ENCODE data around the gene AGBL1. TPM values are rescaled to one million over a fixed set of nuclear protein-coding genes. Genes with fewer than 3 reads are reported as not detected.

The AGBL1 gene
- total and polyA plus RNA-seq, 11 donors = under 0.01 to 0.08 (median 0.02) TPM; not detected in 8

- Histone ChIP-seq H3K27me3 (no peaks in the 10 kb centered on the region), H3K9me3 (no peaks in the 10 kb centered on the region), H3K27ac (peak overlapping the region in 3 of 12 donors; percentile 4 to 43 (median 9)), H3K4me3 (no peak overlapping the region), H3K36me3 (no peaks in the 10 kb centered on the region), H3K4me1 (peaks cover 0 to 7% (median 0%) of the 10 kb centered on the region in 12 donors)
- 56 to 75% (median 63%) methylated on average over 5 of the region's 5 CpGs for WGBS, 4 donors
- no peak for DNase-seq
- intact Hi-C loops (cut with DNase I) = no loop called here
- peak; percentile 80 to 96 (median 86) for ATAC-seq
- TF ChIP-seq CTCF (IDR thresholded peaks at IDR 0.05) (no peak), POLR2A (IDR thresholded peaks at IDR 0.05) (no peak)
Observed at GRCh38 chr15:86759800-86760523, 680.3 kb downstream of the AGBL1 start.

- H3K27me3 ChIP-seq = no peaks in the 10 kb centered on the region
- TF ChIP-seq CTCF (IDR thresholded peaks at IDR 0.05) (no peak), POLR2A (IDR thresholded peaks at IDR 0.05) (no peak)
- H3K36me3 ChIP-seq = no peaks in the 10 kb centered on the region
- H3K4me3 ChIP-seq = no peak overlapping the region
- intact Hi-C loops (cut with DNase I) = no loop called here
- peaks cover 0 to 7% (median 0%) of the 10 kb centered on the region in 12 donors for H3K4me1 ChIP-seq
- WGBS, 4 donors = 62 to 72% (median 67%) methylated on average over 2 of the region's 2 CpGs
- no peaks in the 10 kb centered on the region for H3K9me3 ChIP-seq
- DNase-seq (no peak), ATAC-seq (no peak)
- H3K27ac ChIP-seq = no peak overlapping the region
Observed at GRCh38 chr15:86762874-86763273, 683.2 kb downstream of the AGBL1 start.

GRCh38 chr15:86764021-86764420 lies 684.4 kb downstream of the AGBL1 start:
- H3K9me3 ChIP-seq = no peaks in the 10 kb centered on the region
- H3K27me3 ChIP-seq = no peaks in the 10 kb centered on the region
- no peaks in the 10 kb centered on the region for H3K36me3 ChIP-seq
- peaks cover 0 to 7% (median 0%) of the 10 kb centered on the region in 12 donors for H3K4me1 ChIP-seq
- ATAC-seq (no peak), DNase-seq (no peak)
- H3K4me3 ChIP-seq = no peak overlapping the region
- no peak for TF ChIP-seq CTCF (IDR thresholded peaks at IDR 0.05)
- no peak overlapping the region for H3K27ac ChIP-seq
- WGBS, 4 donors = 44 to 50% (median 48%) methylated on average over 3 of the region's 3 CpGs
- intact Hi-C loops (cut with DNase I) = no loop called here

GRCh38 chr15:86765281-86765680 lies 685.6 kb downstream of the AGBL1 start:
- Histone ChIP-seq H3K4me1 (no peaks in the 10 kb centered on the region), H3K27me3 (no peaks in the 10 kb centered on the region), H3K4me3 (no peak overlapping the region), H3K36me3 (no peaks in the 10 kb centered on the region), H3K27ac (no peak overlapping the region), H3K9me3 (no peaks in the 10 kb centered on the region)
- intact Hi-C loops (cut with DNase I) = no loop called here
- DNase-seq (no peak), ATAC-seq (no peak)
- 71 to 83% (median 79%) methylated on average over 5 of the region's 5 CpGs for WGBS, 4 donors
- TF ChIP-seq CTCF (IDR thresholded peaks at IDR 0.05) = no peak
- TF ChIP-seq POLR2A (IDR thresholded peaks at IDR 0.05) = no peak

All from heart left ventricle (tissue), 16 donors.